PC-3 (cell line): ENCODE results near the gene CBFA2T3. TPM values are rescaled to one million over a fixed set of nuclear protein-coding genes. Genes with fewer than 3 reads are reported as not detected.

ENCODE experiments used
- ATAC-seq: fragments of 200-7000 bp; cut with Tn5 transposase; 2 replicates; pipeline ENCODE4 v1.9.1; 2020; ENCODE audit warnings: mild to moderate bottlenecking, moderate library complexity
- BruUV-seq: library from RNA; stranded (reverse); fragments of 400-500 nt; replicated peaks from 2 replicates; lab custom pipeline; 2021; lab: Mats Ljungman, UMichigan
- CTCF ChIA-PET: fragments of 300-600 bp; sonication (Branson Sonifier 250); formaldehyde crosslinking; loops from one replicate; lab custom pipeline; 2022; ENCODE audit warnings: antibody characterized with exemption; lab: Charles Lee
- POLR2A ChIA-PET: fragments of 300-600 bp; sonication (Branson Sonifier 250); formaldehyde crosslinking; loops from one replicate; lab custom pipeline; 2022; ENCODE audit warnings: antibody characterized with exemption; ENCODE audit not compliant: unreplicated experiment; lab: Charles Lee
- DNase-seq: peaks from one replicate; pipeline ENCODE4 v3.0.0-alpha.2; 2015
- H2AFZ ChIP-seq: fragments of 300-600 bp; sonication (generic); 2 replicates; pipeline ENCODE4 v1.6.0; 2016; ENCODE audit warnings: antibody characterized with exemption, low read length
- H3F3A ChIP-seq: fragments of 300-600 bp; sonication (generic); one replicate; pipeline ENCODE4 v1.6.0; 2017; ENCODE audit warnings: antibody characterized with exemption, low read length, control low read depth, mild to moderate bottlenecking; ENCODE audit not compliant: unreplicated experiment
- H3K27ac ChIP-seq: fragments of 300-600 bp; sonication (generic); 2 replicates; pipeline ENCODE4 v1.5.1; 2016; ENCODE audit warnings: mild to moderate bottlenecking, low read length
- H3K27me3 ChIP-seq: fragments of 300-600 bp; sonication (generic); 2 replicates; pipeline ENCODE4 v1.6.1; 2016; ENCODE audit warnings: low read length, mixed read lengths
- H3K36me3 ChIP-seq: fragments of 300-600 bp; sonication (generic); 2 replicates; pipeline ENCODE4 v1.6.1; 2016; ENCODE audit warnings: low read depth, mixed run types, low read length, mixed read lengths
- H3K4me1 ChIP-seq: fragments of 300-600 bp; sonication (generic); 2 replicates; pipeline ENCODE4 v1.5.1; 2016; ENCODE audit warnings: low read length; ENCODE audit not compliant: insufficient read depth
- H3K4me2 ChIP-seq: fragments of 300-600 bp; sonication (generic); 2 replicates; pipeline ENCODE4 v1.6.0; 2016; ENCODE audit warnings: low read length
- H3K4me3 ChIP-seq: fragments of 300-600 bp; sonication (generic); 2 replicates; pipeline ENCODE4 v1.5.1; 2016; ENCODE audit warnings: mild to moderate bottlenecking, low read length, mixed read lengths
- H3K79me2 ChIP-seq: fragments of 300-600 bp; sonication (generic); 2 replicates; pipeline ENCODE4 v1.6.1; 2017; ENCODE audit warnings: low read length, mixed read lengths
- H3K9ac ChIP-seq: fragments of 300-600 bp; sonication (generic); 2 replicates; pipeline ENCODE4 v1.6.0; 2016; ENCODE audit warnings: mild to moderate bottlenecking, low read length
- H3K9me2 ChIP-seq: fragments of 300-600 bp; sonication (generic); replicated peaks from 2 replicates; pipeline ENCODE4 v1.6.1; 2016; ENCODE audit warnings: mixed run types, low read length, mixed read lengths
- H3K9me3 ChIP-seq: fragments of 300-600 bp; sonication (generic); 2 replicates; pipeline ENCODE4 v1.6.1; 2016; ENCODE audit warnings: low read length, mixed read lengths
- H4K20me1 ChIP-seq: fragments of 300-600 bp; sonication (generic); 2 replicates; pipeline ENCODE4 v1.6.1; 2016; ENCODE audit warnings: low read length, mixed read lengths
- CTCF ChIP-seq: fragments of 300-600 bp; sonication (generic); conservative IDR thresholded peaks from 2 replicates; pipeline ENCODE4 v1.5.1; 2017; ENCODE audit warnings: antibody characterized with exemption, low read depth, mild to moderate bottlenecking, low read length
- EZH2 ChIP-seq: fragments of 300-600 bp; sonication (generic); IDR thresholded peaks from one replicate; pipeline ENCODE4 v1.6.1; 2017; ENCODE audit warnings: antibody characterized with exemption, mild to moderate bottlenecking, low read length; ENCODE audit not compliant: unreplicated experiment
- EZH2phosphoT487 ChIP-seq: fragments of 300-600 bp; sonication (generic); IDR thresholded peaks from 2 replicates; pipeline ENCODE4 v1.6.1; 2018; ENCODE audit warnings: mild to moderate bottlenecking, antibody characterized with exemption, low read length, borderline replicate concordance
- intact Hi-C: fragments of 100-400 bp; cut with micrococcal nuclease; formaldehyde crosslinking; loops from 2 replicates; pipeline ENCODE4 v1.9.0; 2023
- total RNA-seq: library from RNA; depleted of rRNA; stranded (reverse); fragments of >200 nt; gene quantifications from 2 replicates; pipeline ENCODE4 v1.2.3, GENCODE V29; 2014

CBFA2T3 gene
- total RNA-seq, 1 experiment from 2014 or later: not detected

GRCh38 chr16:88948781-88949490 lies 28.1 kb downstream of the CBFA2T3 start:
- ATAC-seq (peak; percentile 29; the same call in 1 of the 2 replicates), DNase-seq (peak; percentile 6)
- BruUV-seq: no TSS peak
- TF ChIP-seq EZH2 (no peak), CTCF (0 out of 2 replicates have a peak, but pooled peaks have one; percentile 14)
- Histone ChIP-seq H3F3A (no peaks in the 10 kb centered on the region), H3K27me3 (peaks cover 12% of the 10 kb centered on the region; the same call in 1 of the 2 replicates), H4K20me1 (no peaks in the 10 kb centered on the region), H3K27ac (no peak overlapping the region), H3K9me2 (no peaks in the 10 kb centered on the region), H2AFZ (no peak overlapping the region), H3K4me1 (no peaks in the 10 kb centered on the region), H3K79me2 (no peaks in the 10 kb centered on the region), H3K9ac (no peak overlapping the region), H3K4me3 (no peak overlapping the region), H3K36me3 (no peaks in the 10 kb centered on the region), H3K9me3 (no peaks in the 10 kb centered on the region), H3K4me2 (no peak overlapping the region)
- intact Hi-C loops: no loop called here
- ChIA-PET POLR2A (no interaction called here), CTCF (no interaction called here)

GRCh38 chr16:88945473-88945872 lies 31.5 kb downstream of the CBFA2T3 start:
- DNase-seq: no peak
- Histone ChIP-seq H3K4me1 (no peaks in the 10 kb centered on the region), H3K36me3 (no peaks in the 10 kb centered on the region), H2AFZ (no peak overlapping the region), H4K20me1 (no peaks in the 10 kb centered on the region), H3K4me3 (no peak overlapping the region), H3K4me2 (no peak overlapping the region), H3K27me3 (peaks cover 24% of the 10 kb centered on the region), H3K9me3 (no peaks in the 10 kb centered on the region), H3K27ac (no peak overlapping the region), H3K79me2 (no peaks in the 10 kb centered on the region), H3K9me2 (no peaks in the 10 kb centered on the region), H3K9ac (no peak overlapping the region), H3F3A (no peaks in the 10 kb centered on the region)
- ATAC-seq: no peak
- CTCF ChIA-PET: no interaction called here
- TF ChIP-seq EZH2phosphoT487: no peak
- no peak for TF ChIP-seq EZH2
- no peak for TF ChIP-seq CTCF
- POLR2A ChIA-PET: no interaction called here
- no TSS peak for BruUV-seq
- intact Hi-C loops: no loop called here

GRCh38 chr16:88943741-88944140 lies 33.3 kb downstream of the CBFA2T3 start:
- H3K4me1 ChIP-seq: no peaks in the 10 kb centered on the region
- DNase-seq: no peak
- H3K4me3 ChIP-seq: no peak overlapping the region
- H3K9me3 ChIP-seq: no peaks in the 10 kb centered on the region
- no peak overlapping the region for H2AFZ ChIP-seq
- H3K79me2 ChIP-seq: no peaks in the 10 kb centered on the region
- no peaks in the 10 kb centered on the region for H3K36me3 ChIP-seq
- intact Hi-C loops: loop anchor here (5.0 kb wide), 1 partner anchor 224 kb away; no protein-coding TSS in a partner anchor
- ChIA-PET CTCF (interaction anchor here (0.6 kb wide), 1 partner anchor 110 kb away, joined by 3 read pairs; no protein-coding TSS in a partner anchor), POLR2A (no interaction called here)
- peaks cover 38% of the 10 kb centered on the region for H3K27me3 ChIP-seq
- no peak for ATAC-seq
- H3K9ac ChIP-seq: no peak overlapping the region
- TF ChIP-seq CTCF (no peak), EZH2 (no peak), EZH2phosphoT487 (no peak)
- H3K27ac ChIP-seq: no peak overlapping the region
- no peaks in the 10 kb centered on the region for H4K20me1 ChIP-seq
- H3F3A ChIP-seq: no peaks in the 10 kb centered on the region
- BruUV-seq: no TSS peak
- no peaks in the 10 kb centered on the region for H3K9me2 ChIP-seq
- H3K4me2 ChIP-seq: no peak overlapping the region
